Immature natural killer cell (primary cell): ENCODE data around the gene RELA. TPM values are rescaled to one million over a fixed set of nuclear protein-coding genes. Genes with fewer than 3 reads are reported as not detected.

Experiments used
- DNase-seq, 3 donors: peaks; one replicate each; pipeline ENCODE4 v3.0.0; 2022; ENCODE audit warnings: mixed read lengths in 1 of 3
- H3K27ac Mint-ChIP-seq, 6 donors: one replicate each; pipeline ENCODE4 v1.8.0; 2020; ENCODE audit warnings: mixed read lengths in 6 of 6, mild to moderate bottlenecking in 5 of 6, inconsistent platforms in 4 of 6, moderate library complexity in 3 of 6
- H3K27me3 Mint-ChIP-seq, 3 donors: one replicate each; pipeline ENCODE4 v1.8.0; 2020 to 2021; ENCODE audit warnings: low read depth in 3 of 3, mild to moderate bottlenecking in 3 of 3, mixed read lengths in 3 of 3, moderate library complexity in 3 of 3, inconsistent platforms in 1 of 3
- H3K36me3 Mint-ChIP-seq, 3 donors: one replicate each; pipeline ENCODE4 v1.8.0; 2020; ENCODE audit warnings: mixed read lengths in 3 of 3, inconsistent platforms in 2 of 3, mild to moderate bottlenecking in 2 of 3
- H3K4me1 Mint-ChIP-seq, 2 donors: one replicate each; pipeline ENCODE4 v1.8.0; 2020; ENCODE audit warnings: inconsistent platforms in 2 of 2, mild to moderate bottlenecking in 2 of 2, mixed read lengths in 2 of 2, moderate library complexity in 1 of 2
- H3K4me3 Mint-ChIP-seq, 5 donors: one replicate each; pipeline ENCODE4 v1.8.0; 2020; ENCODE audit warnings: mild to moderate bottlenecking in 5 of 5, mixed read lengths in 5 of 5, inconsistent platforms in 3 of 5, moderate library complexity in 3 of 5
- H3K9me3 Mint-ChIP-seq, 6 donors: one replicate each; pipeline ENCODE4 v1.8.0; 2020; ENCODE audit warnings: mild to moderate bottlenecking in 6 of 6, mixed read lengths in 6 of 6, inconsistent platforms in 4 of 6, moderate library complexity in 3 of 6
- polyA plus RNA-seq, 3 donors: library from polyadenylated mRNA; unstranded; fragments of 300-500 nt; fragmentation: Illumina TruSeq; gene quantifications; one replicate each; pipeline ENCODE4 v1.2.3, GENCODE V29; 2021

Gene RELA
- polyA plus RNA-seq, 3 donors from 2014 or later, result 38.5 to 88.4 (median 41.8) TPM

DNA sequence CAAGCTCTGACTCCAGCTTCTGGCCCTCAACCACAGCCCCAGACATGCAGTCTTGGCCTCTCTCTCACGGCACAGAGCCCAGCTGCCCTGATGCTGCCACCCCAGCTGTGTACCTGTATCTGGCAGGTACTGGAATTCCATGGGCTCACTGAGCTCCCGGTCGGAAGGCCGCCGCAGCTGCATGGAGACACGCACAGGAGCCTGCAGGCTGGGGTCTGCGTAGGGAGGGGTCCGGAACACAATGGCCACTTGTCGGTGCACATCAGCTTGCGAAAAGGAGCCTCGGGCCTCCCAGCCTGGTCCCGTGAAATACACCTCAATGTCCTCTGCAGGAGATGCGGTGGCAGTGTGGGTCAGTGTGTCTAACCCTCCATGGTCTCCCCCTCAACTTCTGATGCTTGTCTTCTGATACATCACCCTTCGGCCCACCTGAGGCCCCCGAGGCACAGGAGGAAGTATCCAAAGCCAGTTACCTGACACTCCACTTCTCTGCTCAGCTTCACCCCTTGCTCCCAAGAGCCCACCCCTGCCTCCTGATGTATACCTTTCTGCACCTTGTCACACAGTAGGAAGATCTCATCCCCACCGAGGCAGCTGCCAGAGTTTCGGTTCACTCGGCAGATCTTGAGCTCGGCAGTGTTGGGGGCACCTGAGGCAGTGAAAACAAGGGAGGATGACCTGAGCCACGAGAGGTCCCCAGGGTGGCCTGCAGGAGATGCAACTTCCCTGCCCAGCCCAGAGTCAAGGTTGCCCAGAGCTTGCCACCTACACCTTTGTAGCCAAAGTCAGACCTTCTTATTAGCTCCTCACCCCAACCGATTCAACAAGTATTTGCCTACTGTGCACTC lies 4.3 kb downstream of the RELA start:
- Mint-ChIP-seq H3K27ac (peak overlapping the region; percentile 56 to 97 (median 87)), H3K27me3 (peaks cover 42 to 44% (median 43%) of the 10 kb centered on the region in 3 donors), H3K9me3 (peaks cover 0 to 2% (median 0%) of the 10 kb centered on the region in 6 donors), H3K4me3 (no peak overlapping the region), H3K36me3 (peaks cover 17 to 51% (median 33%) of the 10 kb centered on the region in 3 donors), H3K4me1 (peaks cover 40 to 70% of the 10 kb centered on the region in 2 donors)
- DNase-seq, result peak in 2 of 3 donors; percentile 5 to 8

- no peak overlapping the region for H3K4me3 Mint-ChIP-seq
- H3K27me3 Mint-ChIP-seq, result peaks cover 48 to 52% (median 49%) of the 10 kb centered on the region in 3 donors
- H3K36me3 Mint-ChIP-seq, result peaks cover 17 to 51% (median 33%) of the 10 kb centered on the region in 3 donors
- peak overlapping the region; percentile 47 to 97 (median 74) for H3K27ac Mint-ChIP-seq
- DNase-seq, result peak in 2 of 3 donors; percentile 12
- peaks cover 0 to 2% (median 0%) of the 10 kb centered on the region in 6 donors for H3K9me3 Mint-ChIP-seq
- H3K4me1 Mint-ChIP-seq, result peaks cover 46 to 79% of the 10 kb centered on the region in 2 donors
Observed at GRCh38 chr11:65657426-65657825, 5.3 kb downstream of the RELA start.

DNA sequence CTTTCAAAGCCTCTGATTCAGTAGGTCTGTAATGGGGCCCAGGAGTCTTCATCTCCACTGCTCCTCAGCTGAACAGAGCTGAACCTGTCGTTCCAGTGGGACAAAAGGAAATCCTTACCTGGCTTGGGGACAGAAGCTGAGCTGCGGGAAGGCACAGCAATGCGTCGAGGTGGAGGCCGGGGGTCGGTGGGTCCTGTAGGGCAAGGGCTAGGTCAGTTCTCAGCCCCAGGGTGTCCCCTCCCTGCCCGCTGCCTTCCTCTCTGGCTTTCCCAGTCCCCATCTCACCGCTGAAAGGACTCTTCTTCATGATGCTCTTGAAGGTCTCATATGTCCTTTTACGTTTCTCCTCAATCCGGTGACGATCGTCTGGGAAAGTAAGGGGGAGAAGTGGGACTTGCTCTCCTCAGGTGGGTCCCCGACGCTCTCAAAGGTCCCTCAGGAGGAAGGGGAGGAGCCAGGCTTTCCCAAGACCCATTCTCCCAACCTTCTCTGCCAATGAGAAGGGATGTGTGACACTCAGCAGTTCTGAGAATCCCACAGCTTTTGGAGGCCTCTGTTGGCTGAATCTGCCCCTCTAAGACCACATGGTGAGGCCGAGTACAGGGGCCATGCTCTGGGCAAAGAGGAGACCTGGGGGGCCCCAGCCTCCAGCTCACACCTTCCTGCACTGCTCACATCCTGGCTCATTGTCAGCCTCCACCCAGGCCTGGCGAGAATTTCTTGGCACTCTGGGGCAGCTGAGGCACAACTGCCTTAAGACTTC lies 7.0 kb downstream of the RELA start:
- peak in 1 of 3 donors; percentile 12 for DNase-seq
- Mint-ChIP-seq H3K27ac (peak overlapping the region; percentile 50 to 97 (median 83)), H3K4me3 (peak overlapping the region in 1 of 5 donors; percentile 33), H3K27me3 (peaks cover 59 to 63% (median 61%) of the 10 kb centered on the region in 3 donors), H3K4me1 (peaks cover 52 to 85% of the 10 kb centered on the region in 2 donors), H3K36me3 (peaks cover 17 to 51% (median 33%) of the 10 kb centered on the region in 3 donors), H3K9me3 (peaks cover 0 to 5% (median 0%) of the 10 kb centered on the region in 6 donors)

DNA sequence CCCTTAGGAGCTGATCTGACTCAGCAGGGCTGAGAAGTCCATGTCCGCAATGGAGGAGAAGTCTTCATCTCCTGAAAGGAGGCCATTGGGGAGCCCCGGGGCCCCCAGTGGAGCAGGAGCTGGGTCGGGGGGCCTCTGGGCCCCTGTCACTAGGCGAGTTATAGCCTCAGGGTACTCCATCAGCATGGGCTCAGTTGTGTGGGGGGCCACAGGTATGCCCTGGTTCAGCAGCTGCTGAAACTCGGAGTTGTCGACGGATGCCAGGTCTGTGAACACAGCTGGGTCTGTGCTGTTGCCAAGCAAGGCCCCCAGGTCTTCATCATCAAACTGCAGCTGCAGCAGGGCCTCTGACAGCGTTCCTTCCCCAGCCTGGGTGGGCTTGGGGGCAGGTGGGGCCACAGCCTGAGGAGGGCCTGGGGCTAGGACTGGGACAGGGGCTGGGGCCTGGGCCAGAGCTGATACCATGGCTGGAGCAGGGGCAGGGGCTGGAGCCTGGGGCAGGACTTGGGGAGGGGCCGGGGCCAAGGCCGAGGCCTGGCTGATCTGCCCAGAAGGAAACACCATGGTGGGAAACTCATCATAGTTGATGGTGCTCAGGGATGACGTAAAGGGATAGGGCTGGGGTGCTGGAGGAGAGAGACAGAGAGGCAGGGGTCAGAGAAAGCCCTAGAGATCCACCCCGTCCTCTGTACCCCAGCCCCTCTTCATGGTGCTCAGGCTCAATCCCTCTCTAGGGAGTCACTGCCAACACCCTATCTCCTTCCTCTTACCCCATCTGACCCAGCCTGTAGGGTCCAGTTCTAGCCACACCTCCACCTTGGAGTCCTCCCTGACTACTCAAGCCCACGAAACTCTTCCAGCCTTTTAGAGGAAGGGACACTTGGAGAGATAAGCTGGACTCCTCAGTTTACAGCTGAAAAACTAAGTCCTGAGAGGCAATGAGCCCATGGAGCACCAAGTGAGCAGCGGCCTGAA lies 8.1 kb downstream of the RELA start:
- DNase-seq, result peak in 1 of 3 donors; percentile 15
- peaks cover 0 to 5% (median 0%) of the 10 kb centered on the region in 6 donors for H3K9me3 Mint-ChIP-seq
- peak overlapping the region; percentile 95 to 98 (median 97) for H3K27ac Mint-ChIP-seq
- H3K27me3 Mint-ChIP-seq, result peaks cover 52 to 62% (median 59%) of the 10 kb centered on the region in 3 donors
- H3K4me1 Mint-ChIP-seq, result peaks cover 57 to 83% of the 10 kb centered on the region in 2 donors
- H3K36me3 Mint-ChIP-seq, result peaks cover 12 to 42% (median 33%) of the 10 kb centered on the region in 3 donors
- H3K4me3 Mint-ChIP-seq, result peak overlapping the region in 2 of 5 donors; percentile 17 to 21

GRCh38 chr11:65653229-65654225 lies 9.2 kb downstream of the RELA start:
- Mint-ChIP-seq H3K36me3 (peaks cover 6 to 35% (median 24%) of the 10 kb centered on the region in 3 donors), H3K27me3 (peaks cover 43 to 62% (median 55%) of the 10 kb centered on the region in 3 donors), H3K4me1 (peaks cover 50 to 71% of the 10 kb centered on the region in 2 donors), H3K9me3 (peaks cover 0 to 3% (median 0%) of the 10 kb centered on the region in 6 donors), H3K27ac (peak overlapping the region; percentile 95 to 98 (median 97)), H3K4me3 (peak overlapping the region; percentile 84 to 93 (median 85))
- no peak for DNase-seq

GRCh38 chr11:65652511-65653228 lies 10.0 kb downstream of the RELA start:
- H3K9me3 Mint-ChIP-seq, result peaks cover 0 to 3% (median 0%) of the 10 kb centered on the region in 6 donors
- peaks cover 49 to 67% of the 10 kb centered on the region in 2 donors for H3K4me1 Mint-ChIP-seq
- DNase-seq, result peak; percentile 99
- peak overlapping the region; percentile 84 to 93 (median 89) for H3K4me3 Mint-ChIP-seq
- peak overlapping the region; percentile 95 to 99 (median 97) for H3K27ac Mint-ChIP-seq
- H3K27me3 Mint-ChIP-seq, result peaks cover 46 to 64% (median 58%) of the 10 kb centered on the region in 3 donors
- H3K36me3 Mint-ChIP-seq, result peaks cover 13 to 39% (median 25%) of the 10 kb centered on the region in 3 donors

GRCh38 chr11:65651589-65652510 lies 10.9 kb downstream of the RELA start:
- Mint-ChIP-seq H3K36me3 (peaks cover 9 to 32% (median 18%) of the 10 kb centered on the region in 3 donors), H3K27me3 (peaks cover 48 to 62% (median 53%) of the 10 kb centered on the region in 3 donors), H3K27ac (peak overlapping the region; percentile 95 to 99 (median 97)), H3K9me3 (peaks cover 0 to 3% (median 0%) of the 10 kb centered on the region in 6 donors), H3K4me1 (peaks cover 49 to 59% of the 10 kb centered on the region in 2 donors), H3K4me3 (peak overlapping the region; percentile 81 to 92 (median 85))
- DNase-seq, result peak in 1 of 3 donors; percentile 35

DNA sequence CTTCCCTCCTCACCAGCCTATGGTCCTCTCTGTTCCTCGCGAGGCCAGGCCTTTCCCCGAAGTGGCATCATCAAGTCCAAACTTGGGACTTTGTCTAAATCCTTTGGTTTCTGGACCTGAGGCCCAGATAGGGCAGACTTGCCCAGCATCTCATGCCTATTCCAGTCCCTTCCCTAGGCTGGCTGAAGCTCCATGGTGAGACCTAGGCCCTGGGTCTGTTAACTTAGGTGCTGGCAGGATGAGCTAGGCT lies 11.5 kb downstream of the RELA start:
- Mint-ChIP-seq H3K9me3 (peaks cover 0 to 3% (median 0%) of the 10 kb centered on the region in 6 donors), H3K4me3 (peak overlapping the region; percentile 81 to 92 (median 85)), H3K27me3 (peaks cover 42 to 62% (median 47%) of the 10 kb centered on the region in 3 donors), H3K4me1 (peaks cover 47 to 53% of the 10 kb centered on the region in 2 donors), H3K27ac (peak overlapping the region; percentile 95 to 99 (median 97)), H3K36me3 (peaks cover 8 to 28% (median 14%) of the 10 kb centered on the region in 3 donors)
- DNase-seq, result no peak

DNA sequence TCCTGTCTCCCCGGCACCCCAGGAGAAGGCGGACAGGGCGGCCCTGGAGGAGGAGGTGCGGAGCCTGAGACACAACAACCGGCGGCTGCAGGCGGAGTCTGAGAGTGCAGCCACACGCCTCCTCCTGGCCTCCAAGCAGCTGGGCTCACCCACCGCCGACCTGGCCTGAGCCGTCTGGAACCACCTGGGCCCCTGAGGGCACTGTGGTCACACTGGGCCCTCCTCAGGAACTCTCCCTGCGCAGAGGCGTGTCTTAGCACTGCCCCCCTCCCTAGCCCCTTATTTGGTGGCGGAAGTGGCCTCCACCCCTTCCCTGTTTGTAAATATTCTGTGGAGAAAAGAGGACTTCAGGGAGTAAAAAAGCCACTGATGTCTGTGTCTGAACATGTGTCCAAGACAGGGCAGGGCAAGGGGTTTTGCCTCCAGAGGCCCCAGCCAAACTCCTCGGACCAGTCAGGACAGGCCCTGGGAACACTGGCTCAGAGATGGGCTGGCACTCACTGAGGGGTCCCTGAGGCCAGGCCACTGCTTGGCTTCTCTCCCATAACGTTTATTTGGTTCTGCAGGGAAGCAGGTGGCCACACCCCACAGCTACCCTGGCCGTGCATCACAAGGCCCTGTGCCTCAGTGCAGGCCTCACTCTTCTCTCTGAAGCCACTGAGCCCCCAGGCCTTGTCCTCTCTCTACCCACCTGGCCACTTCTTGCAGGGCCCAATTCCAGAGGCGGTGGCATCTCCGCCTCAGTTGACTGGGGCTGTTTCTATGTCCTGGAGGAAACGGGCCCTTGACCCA lies 12.0 kb downstream of the RELA start:
- H3K4me1 Mint-ChIP-seq, result peaks cover 47 to 50% of the 10 kb centered on the region in 2 donors
- H3K27me3 Mint-ChIP-seq, result peaks cover 40 to 61% (median 43%) of the 10 kb centered on the region in 3 donors
- peaks cover 9 to 23% (median 12%) of the 10 kb centered on the region in 3 donors for H3K36me3 Mint-ChIP-seq
- peak overlapping the region; percentile 95 to 99 (median 97) for H3K27ac Mint-ChIP-seq
- peak; percentile 28 to 43 (median 33) for DNase-seq
- H3K9me3 Mint-ChIP-seq, result peaks cover 0 to 3% (median 0%) of the 10 kb centered on the region in 6 donors
- peak overlapping the region in 2 of 5 donors; percentile 13 to 18 for H3K4me3 Mint-ChIP-seq
